Measurements from ENCODE around the gene GPC6.

GPC6 gene

GRCh38 chr13:94408314-94409036, 1181.9 kb downstream of the GPC6 start:
- DNase-seq, result no peak

GRCh38 chr13:94411747-94412146, 1185.1 kb downstream of the GPC6 start:
- DNase-seq, result no peak

GRCh38 chr13:94412870-94413597, 1186.4 kb downstream of the GPC6 start:
- no peak for DNase-seq

GRCh38 chr13:94413598-94413944, 1187.0 kb downstream of the GPC6 start:
- DNase-seq, result no peak

DNA sequence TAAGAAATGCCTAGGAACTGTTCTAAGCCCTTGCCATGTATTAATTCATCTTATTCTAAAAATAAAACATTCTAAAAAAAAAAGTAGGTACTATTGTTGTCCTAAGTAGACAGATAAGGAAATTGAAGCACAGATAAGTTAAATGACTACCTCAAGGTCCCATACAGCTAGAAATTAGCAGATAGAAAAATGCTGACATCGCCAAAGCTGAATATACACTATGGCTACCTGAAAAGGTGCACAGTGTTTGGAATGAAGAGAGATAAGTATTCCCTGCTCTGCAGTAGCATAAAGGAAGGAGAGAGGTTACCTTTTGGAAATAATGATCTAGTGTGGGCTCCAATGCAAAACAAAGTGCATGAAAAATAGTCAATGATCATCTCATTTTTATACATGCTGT, 1187.5 kb downstream of the GPC6 start:
- DNase-seq, result no peak

GRCh38 chr13:94414708-94415107, 1188.1 kb downstream of the GPC6 start:
- no peak for DNase-seq

DNA sequence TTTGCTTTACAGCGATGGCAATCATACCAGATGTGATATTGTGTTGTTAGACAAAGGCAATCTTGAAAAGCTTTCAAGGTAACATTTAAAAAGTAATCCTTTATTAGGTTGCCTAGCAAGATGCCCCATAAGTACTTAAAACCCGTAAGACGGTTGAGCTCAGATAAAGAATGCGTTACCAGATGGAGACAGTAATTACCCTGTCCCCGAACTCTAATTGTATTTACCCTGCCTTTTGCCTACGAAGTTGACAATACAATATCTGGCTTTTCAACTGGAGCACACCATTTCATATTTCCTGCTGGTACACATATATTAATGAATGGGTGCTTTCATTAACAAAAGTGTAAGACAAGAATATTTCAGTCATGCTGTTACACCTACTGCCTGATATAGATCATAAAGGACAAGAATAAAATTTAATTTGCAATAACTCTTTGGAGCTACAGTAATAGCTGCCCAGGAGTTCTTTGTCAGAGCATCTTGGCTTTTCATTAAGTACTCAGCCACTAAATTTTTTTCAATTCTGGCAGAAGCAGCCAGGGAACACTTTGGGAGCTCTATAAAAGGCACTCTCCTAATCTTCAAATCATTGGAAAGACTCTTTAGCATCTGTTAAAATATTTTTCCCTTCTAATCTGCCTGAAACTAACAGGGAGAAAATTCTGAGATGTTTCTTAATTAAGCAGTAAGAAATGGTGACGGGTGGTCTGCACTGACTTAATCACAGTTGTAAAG, 1189.1 kb downstream of the GPC6 start:
- no peak for DNase-seq

DNA sequence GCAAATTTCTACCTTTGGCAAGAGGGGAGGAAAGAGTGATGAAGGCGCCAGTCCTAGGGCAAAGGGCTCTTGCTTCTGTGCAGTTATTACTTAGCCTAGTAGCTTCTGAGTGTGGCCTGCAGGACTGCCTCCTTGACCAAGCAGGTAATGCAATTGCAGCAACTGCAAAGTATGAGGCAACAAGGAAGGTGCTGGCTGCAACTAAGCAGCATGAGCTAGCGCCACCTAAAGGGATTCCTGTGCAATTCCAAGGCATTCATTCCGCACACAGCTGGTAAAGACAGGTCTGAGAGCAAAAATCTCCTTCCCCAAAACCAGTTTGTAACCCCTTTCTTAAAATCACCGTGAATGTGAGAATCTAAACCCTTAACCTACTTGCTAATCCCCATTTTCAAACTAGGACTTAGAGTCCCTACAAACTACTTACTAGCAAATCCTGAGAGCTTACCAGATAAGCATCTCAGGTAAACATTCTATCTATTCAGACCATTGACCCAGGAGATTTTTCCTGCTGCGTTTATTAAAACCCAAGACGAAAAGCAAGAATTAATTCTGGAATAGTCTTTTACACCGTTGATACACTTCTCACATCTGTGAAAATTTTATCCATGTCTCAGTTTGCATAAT, 1190.0 kb downstream of the GPC6 start:
- no peak for DNase-seq

- no peak for DNase-seq
Measured at GRCh38 chr13:94417294-94417693, 1190.7 kb downstream of the GPC6 start.

DNA sequence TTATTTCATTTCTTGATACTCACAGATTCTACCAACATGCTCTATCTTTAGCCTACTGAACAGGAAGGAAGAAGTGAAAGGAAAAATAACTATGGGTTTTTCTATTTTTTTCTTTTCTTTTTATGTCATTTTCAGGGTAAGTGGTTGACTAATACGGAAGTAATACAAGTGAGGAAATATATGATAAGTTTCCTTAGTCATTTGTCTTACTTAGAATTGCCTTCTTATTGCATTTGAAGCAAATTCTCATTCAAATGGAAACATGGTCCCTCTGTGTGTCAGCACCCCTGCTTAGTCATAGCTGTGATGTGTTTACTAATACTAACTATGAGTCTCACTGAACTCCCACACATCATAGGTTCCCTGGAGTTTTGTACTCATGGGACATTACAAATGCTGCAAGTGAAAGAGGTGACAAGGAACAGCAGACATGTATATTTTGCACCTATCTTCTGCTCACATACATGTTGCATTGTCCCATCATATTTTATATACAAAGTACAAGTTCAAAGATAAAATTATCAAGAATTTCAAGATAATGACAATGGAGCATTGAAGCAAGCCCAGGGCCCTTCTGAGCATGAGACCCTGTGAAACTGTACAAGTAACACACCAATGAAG, 1192.8 kb downstream of the GPC6 start:
- no peak for DNase-seq

GRCh38 chr13:94419925-94420305, 1193.3 kb downstream of the GPC6 start:
- no peak for DNase-seq

DNA sequence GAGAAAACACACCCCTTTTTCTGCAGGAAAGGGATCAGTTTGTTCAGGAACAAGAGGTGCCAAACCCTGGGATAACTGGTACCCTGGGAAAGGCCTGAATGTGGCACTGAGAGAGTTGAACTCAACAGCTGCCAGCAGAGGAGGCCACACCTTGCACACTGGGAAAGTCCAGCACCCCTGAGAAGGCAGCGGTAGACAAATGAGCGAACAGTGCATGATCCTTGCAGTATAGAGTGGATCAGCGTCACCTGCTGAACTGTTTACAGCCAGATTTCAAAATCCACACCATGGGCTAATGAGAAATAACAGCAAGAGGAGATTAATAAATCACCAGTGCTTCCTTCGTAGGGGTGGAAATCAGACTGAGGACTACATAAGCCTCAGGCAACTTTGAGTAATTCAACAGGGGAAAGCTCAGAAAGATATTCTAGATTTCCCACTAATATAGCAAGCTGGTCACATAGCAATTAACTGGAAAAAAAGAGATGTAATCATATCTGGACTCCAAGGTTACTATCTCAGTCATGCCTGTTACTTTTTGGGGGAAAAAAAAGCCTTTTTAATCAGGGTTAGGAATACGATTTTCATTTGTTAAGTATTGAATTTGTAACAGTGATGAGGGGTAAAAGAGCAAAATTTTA, 1200.8 kb downstream of the GPC6 start:
- no peak for DNase-seq

DNA sequence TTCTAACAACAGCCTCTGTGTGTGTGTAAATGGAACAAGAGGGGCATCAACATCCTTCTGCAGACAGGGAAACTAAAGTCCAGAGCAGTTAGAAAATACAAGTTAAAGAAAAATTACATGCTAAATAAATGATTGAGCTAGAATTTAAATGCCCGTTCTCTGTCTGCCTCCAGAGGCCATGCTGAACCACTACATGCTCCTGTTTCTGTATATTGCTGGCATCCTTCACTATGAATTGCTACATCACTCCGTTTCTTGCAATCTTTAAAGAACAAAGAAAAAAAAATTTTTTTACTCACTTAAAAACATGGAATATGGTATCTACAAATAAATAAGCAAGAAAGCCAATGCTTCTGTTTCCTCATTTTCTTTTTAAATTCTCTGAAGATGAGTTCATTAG, 1205.0 kb downstream of the GPC6 start:
- DNase-seq, result no peak

DNA sequence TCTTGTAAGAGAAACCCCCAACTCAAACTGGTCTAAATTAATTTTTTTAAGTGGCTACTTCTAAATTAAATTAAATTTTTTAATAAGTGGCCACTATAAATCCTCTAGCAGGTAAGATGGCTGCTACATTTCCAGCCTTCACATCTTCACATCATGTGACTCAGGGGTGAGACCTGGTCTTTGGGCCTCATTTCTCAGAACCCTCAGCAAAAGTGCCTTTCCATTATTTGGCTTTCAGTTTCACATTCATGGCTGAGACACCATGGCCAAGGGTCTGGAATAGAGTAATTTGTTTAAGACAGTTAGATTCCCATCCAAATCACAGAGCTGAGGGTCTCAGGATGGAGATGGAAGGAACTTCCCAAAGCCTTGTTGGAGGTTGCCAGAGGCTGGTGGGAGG, 1205.4 kb downstream of the GPC6 start:
- no peak for DNase-seq

GRCh38 chr13:94433055-94433961, 1206.7 kb downstream of the GPC6 start:
- DNase-seq, result no peak

DNA sequence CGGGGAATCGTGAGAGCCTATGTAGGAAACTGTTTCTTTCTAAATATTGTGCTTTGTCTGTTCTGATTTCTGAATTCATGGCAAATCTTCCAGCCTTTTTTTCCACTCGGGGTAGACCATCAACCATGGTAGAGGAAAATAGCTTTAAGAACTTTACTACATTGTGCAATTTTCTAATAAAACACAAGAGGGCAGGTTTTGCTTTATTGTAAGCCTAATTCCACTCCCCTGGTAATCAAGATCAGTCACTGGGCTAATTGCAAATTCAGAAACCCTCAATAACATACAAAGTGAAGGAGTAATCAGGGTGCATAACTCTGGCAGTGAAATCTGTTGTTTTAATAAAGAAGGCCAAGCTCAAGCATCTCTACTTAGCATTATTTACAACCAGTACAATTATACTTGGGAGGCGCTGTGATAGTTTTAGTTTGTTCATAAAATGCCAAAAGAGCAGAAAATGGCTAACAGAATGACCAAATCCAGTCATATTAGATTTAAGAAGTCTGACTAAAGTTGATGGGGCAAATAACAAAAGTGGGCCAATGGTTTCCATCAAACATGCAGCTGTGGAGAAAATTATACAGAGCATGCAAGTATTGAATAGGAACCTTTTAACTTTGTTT, 1209.1 kb downstream of the GPC6 start:
- DNase-seq, result no peak

GRCh38 chr13:94444826-94445225, 1218.2 kb downstream of the GPC6 start:
- no peak for DNase-seq

- DNase-seq, result no peak
Measured at GRCh38 chr13:94454334-94454733, 1227.7 kb downstream of the GPC6 start.

DNA sequence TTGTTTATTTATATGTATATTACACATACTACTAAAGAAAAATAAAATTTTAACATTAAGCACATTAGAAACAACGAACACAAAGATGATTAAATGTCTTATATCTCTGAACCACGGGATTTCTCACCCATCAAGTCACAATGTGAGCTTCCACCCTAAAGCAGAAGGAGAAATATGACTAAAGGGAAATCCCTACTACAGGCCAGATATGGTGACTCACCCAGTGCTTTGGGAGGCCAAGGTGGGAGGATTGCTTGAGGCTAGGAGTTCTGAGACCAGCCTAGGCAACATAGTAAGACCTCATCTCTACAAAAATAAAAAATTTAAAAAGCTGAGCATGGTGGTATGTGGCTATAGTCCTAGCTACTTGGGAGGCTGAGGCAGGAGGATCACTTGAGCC, 1228.3 kb downstream of the GPC6 start:
- DNase-seq, result no peak

DNA sequence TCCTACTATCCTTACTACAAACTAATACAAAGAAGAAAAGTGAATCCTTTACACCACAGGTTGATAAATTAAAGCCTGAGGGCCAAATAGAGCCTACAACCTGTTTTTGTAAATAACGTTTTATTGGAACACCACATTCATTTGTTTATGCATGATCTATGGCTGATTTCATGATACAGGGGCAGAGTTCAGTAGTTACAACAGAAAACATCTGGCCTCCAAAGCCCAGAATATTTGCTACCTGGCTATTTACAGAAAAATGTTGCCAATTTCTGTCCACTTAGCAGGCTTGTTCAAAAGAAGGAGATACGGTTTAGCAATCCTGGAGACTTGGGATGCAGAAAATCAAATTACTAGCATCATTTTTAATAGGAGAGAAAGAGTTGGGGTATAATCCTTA, 1228.8 kb downstream of the GPC6 start:
- no peak for DNase-seq
